NOMO-1 treated with DMSO at 0.1 percent for 48 hours (cell line): ENCODE results near the gene GMCL1.

Experiments
- DNase-seq: peaks from one replicate; lab custom pipeline; 2025; ENCODE audit not compliant: unreplicated experiment; lab: John Stamatoyannopoulos, UW

GMCL1 gene, protein sequence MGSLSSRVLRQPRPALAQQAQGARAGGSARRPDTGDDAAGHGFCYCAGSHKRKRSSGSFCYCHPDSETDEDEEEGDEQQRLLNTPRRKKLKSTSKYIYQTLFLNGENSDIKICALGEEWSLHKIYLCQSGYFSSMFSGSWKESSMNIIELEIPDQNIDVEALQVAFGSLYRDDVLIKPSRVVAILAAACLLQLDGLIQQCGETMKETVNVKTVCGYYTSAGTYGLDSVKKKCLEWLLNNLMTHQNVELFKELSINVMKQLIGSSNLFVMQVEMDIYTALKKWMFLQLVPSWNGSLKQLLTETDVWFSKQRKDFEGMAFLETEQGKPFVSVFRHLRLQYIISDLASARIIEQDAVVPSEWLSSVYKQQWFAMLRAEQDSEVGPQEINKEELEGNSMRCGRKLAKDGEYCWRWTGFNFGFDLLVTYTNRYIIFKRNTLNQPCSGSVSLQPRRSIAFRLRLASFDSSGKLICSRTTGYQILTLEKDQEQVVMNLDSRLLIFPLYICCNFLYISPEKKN

DNA sequence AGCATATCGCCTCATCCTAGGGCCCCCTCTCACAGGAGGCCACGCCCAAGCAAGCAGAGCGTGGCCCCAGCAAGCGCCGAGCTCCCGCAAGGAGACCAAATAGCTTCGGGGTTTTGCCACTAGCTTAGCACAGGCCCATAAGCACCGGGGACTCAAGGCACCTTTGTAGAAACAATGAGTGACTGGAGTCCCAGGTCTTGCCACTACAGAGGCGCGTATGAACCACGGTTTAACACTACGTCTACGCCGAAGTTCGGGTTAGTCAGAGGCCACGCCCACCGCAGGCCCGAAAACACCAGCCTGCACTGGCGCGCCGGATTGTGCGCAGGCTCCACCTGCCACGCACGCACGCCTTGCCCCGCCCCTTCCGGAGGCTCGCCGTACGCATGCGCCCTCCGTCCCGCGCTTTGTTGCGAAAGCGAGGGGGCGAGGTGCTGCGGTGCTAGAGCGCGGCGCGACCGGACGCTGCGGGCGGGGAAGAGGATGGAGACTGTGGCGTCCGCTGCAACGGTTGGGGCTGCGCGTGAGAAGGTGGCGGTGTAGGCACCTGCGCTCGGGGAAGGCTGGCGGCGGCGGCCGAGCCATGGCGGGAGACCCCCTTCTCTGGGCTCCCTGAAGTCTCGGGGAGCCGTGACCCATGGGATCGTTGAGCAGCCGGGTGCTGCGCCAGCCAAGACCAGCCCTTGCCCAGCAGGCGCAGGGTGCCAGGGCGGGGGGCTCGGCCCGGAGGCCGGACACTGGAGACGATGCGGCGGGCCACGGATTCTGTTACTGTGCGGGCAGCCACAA, at the start of gene GMCL1:
Gene GMCL1, plus strand, starts transcription at position 405 of the 789 bp plus-strand sequence. Its CDS starts 233 bp downstream, at position 638.
- DNase-seq = peak; percentile 93

DNA sequence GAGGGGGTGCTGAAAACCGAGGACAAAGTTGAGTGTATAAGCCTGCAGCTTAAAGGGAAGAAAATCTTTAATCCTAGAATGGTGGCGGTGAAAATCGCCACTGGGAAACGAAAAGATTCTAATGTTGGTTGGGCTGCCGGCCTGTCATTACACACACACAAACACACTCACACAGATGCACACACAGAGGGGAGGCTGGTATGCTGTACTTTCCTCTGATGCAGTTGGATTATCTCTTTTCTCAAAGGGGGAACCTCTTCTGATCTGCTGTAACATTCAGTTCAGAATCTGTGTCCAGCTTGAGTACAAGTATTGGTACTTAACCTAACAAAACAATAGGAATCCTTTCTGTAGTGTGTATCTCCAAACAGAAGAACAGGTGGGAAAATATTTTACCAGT, 48.5 kb upstream of the GMCL1 start:
- DNase-seq = no peak

DNA sequence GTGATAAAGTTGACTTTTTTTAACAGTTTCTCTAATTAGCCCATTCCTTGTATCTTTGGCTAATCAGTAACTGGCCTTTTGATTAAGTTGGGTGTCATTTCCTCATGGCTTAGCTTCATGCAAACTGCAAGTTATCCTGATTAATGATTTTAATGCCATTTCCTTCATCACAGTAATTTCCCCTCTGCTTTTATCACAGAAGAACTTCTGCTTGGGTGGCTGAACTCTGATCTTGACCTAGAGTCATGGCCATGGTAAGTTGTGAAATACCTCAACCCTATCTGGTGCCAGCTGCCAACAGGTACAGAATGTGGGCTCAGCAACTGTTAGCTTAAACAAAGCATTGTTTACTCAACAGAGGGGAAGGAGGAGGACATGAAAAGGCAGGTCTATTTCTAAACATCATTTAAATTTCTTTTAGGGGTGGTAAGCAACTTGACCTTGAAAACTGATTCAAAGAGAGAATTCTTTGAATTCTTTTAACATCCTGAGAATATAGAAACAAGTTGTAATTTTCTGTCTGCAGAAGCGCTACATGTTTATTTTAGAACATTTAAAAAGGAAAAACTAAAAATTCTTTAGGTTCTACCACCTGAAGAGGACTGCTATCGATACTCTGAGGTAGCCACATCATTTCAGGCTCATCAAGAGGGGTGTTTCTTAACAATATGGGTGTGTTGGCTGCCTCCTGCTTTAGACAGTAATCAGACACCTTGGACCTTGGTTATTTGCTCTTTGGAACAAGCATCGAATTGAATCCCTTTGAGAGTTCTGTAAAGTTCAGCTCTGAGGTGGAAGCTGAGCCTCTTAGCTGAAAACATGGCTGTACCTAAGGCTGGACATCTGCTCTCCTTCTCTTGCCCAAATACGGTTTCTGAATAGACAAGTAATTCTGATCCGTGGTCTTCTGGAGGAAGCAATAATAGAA, 47.9 kb upstream of the GMCL1 start:
- DNase-seq = no peak

DNA sequence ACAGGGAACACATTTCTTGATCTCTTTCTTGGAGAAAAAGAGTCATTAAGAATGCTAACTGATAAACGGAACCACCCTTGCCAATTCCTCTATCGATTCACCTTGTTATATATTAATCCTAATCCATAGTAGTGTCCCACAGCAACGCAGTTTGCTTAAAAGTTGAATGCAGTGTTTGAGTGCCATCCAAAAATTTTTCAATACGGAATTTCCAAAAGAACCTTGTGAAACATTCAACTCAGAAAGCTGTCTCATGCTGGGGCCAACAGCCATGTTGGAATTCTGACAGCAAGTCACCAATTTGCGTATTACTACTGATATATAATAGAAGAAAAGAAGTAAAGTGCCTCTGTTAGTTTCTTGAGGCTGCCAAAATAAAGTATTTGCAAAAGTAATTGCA, 45.2 kb upstream of the GMCL1 start:
- DNase-seq = no peak

DNA sequence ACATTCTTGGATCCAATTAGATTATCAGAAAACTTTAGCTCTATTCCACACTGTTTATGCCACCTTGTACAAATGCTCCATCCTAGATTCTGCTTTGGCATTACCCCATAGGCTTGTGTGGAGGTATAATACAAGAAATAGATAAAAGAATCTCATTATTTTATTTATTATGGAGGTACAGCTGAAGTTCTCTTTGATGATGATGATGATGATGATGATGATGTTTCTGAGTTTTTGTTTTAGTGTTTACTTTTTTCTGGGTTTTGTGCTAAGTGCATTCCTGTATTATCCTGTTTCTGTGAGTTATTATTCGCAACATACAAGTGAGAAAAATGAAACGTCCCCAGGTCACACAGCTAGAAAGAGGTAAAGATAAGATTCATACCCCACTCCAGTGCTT, 44.1 kb upstream of the GMCL1 start:
- DNase-seq = no peak

DNA sequence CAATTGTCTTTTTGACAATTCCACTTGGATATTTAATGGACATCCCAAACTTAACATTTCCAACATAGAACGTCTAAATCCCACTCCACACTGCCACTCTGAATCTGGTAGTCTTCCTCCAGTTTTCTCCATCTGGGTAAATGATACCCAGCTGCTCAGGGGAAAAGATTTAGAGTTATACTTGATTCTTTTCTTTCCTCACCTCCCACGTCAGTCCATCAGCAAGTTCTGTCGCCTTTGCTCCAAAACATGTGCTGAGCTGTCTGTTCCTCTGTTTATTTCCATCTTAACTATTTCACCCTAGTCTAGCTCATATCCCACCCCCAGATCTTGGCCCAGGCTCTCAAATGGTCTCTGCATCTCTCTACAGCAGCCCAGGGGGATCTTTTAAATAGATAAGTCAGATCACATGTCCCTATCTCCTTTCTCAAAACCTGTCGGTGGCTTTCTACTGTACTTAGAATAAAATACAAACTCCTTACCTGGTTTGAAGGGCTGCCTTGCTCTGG, 43.4 kb upstream of the GMCL1 start:
- no peak for DNase-seq

DNA sequence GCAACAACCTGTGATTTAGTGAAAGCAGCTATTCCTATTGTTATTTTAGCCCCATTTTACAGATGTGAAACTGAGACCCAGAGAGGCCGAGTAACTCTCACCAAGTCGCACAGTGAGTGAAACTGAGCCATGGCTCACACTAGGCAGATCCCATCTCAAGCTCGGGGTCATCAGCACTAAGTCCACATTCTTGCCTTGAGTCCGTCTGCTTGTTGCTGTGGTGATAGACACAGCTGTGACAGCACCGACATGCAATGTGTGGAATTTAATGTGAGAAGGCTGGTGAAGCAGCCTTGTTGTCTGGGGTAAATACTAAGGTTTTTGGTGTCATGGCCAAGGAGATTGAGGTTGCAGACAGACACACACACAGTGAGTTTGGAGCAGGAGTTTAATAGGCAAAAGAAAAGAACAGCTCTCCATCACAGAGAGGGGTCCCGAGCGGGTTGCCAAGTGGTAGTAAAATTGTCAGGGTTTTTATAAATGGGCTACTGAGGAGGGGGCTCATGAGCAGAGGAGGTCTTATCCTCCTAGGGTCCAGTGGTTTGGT, 40.2 kb upstream of the GMCL1 start:
- DNase-seq = no peak

DNA sequence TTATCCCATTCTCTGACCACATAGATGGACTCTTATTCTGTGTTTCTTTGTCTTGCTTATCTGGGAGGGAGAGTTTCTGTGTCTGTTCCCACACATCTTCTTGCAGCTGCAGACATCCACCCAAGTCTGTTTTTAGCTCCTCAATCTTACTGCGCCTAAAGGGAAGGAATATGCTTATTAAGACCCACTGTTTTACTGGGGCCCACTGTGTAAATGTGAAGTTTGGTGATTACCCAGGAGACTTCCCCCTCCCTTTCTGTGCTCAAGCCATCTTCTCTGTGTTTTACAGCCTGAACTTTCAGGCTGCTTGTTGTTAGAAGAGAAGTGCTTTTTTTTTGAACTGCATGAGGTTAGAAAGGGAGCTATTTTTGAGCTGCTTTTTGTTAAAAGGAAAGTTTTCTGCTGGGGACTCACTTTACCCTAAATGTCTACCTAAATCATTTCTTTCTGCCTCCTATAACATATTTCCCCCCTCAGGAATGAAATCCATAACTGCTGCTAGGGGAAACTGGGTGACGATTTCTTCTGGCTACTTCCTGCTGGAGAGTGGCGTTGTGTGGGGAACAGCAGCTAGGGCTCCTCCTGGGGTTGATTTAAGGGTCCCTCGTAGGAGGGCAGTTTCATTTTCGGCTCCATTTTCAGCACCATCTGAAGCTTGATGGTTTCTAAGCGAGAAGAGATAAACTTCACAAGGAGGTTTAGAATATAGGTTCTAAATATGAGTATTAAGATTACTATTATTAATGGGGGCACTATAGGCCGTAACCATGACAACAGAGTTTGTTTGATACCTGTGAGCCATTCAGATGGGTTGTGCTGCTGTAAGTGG, 39.5 kb upstream of the GMCL1 start:
- no peak for DNase-seq

DNA sequence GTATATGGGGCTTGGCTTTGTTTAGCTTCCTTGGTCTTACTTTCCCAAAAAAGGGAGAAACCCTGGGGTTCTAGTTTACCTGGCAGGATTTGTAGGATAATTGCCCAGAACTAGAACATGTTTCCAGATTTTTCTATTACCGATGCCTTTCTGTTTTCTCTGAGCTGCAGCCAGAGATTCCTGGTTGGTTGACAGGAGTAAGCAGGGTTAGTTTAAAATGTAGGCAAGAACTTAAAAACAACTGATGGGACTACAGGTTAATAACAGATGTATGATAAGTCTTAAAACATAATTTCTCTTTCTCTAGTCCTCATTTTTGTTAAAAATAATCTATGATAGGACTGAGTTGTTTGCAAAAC, 38.9 kb upstream of the GMCL1 start:
- DNase-seq = no peak

DNA sequence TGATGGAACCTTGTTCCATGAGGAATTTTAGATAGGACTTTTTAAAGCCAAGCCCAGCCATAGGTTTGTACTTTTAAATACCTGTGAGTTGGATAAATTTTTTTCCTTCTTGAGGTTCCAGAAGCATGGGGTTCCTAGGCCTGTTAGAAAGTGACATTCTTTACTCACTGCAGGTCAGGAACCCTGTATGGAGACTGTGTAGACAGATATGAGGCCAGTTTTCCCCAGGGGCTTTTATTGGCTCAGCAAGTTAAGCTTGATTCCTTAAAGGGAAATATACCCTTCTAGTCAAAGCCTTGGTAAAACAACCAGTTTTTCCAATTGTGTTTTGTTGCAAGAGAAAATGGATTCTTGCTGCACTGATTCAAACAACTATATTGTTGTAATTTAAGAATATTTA, 38.4 kb upstream of the GMCL1 start:
- DNase-seq = no peak

DNA sequence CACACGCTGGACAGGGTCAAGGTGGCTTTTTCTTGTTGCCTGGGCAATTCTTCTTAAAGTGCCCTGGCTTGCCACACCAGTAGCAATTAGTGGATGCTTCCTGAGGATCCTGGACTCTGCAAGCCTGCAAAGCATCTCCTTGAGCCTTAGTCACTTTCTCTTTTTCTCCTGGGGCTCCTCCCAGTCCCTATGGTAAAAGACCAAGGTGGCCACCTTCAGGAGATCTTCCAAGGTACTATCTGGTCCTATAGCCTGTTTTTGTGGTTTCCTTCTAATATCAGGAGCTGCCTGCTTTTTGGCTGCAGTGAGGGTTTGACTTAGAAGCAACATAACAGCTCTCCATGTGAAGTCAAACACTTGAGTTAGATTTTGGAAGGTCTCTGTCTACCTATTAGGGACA, 33.3 kb upstream of the GMCL1 start:
- DNase-seq = no peak

DNA sequence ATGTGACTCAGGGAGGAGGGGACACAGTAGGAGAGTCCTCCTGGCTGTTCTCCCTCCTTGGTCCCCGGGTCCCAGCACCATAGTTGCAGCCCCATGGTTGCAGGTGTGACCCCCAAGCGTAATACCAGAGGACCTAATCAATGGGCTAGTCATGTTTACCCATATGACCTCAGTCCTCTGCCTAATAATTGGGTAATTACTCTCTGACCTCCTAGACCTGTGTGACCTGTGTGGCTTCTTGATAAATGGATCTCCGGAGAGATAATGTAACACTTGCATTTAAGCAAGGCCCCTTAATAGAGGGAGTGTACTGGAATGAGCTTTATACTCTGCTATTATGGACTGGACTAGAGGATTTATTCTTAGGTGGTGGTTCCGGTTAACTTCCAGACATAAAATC, 32.2 kb upstream of the GMCL1 start:
- no peak for DNase-seq

DNA sequence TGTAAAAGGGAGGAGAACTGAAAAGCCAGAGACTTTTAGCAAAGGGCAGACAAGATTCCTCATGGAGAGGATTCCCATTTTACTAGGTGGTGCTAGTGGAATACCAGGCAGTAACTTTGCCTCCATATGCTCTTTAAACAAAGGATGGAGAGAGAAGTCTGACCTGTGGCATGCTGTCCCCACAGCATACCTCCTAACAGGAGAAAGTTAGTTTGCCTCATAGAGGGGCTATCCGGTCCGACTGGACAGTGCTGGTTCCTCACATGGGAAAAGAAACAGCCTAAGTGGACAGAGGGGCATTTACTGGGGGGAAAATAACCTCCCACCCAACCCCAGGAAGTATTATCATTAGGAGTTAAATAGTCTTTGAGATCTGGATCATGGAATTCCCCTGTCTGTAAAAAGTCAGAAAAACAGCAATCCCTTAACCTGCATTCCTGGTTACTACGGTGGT, 31.6 kb upstream of the GMCL1 start:
- DNase-seq = no peak

DNA sequence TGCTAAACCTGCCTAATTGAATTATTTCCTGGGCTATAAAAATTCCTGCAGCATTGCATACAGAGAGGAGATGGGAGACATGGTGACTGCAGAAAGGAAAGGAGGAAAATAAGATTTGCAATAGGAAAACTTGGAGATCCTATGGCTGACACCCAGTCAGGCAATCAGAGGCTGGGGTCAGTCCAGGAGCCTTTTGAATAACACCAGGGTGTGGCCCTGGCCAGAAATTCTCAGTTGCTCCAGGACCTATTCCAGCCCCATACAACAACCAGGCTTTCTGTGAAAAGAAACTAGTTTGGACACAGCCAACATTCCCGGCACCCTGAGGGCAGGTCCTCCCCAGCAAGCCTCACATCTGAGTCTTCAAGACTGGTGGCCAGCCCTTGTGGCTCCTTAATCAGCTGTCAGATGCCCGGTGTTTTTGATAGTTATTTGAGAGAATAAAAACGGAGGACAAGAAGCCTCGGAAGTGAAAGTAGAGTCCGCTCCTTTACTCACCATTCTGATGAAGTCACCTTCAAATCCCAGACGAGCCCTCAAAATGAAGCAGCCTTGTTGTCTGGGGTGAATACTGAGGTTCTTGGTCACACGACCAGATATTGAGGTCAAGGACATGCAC, 31.1 kb upstream of the GMCL1 start:
- DNase-seq = no peak

DNA sequence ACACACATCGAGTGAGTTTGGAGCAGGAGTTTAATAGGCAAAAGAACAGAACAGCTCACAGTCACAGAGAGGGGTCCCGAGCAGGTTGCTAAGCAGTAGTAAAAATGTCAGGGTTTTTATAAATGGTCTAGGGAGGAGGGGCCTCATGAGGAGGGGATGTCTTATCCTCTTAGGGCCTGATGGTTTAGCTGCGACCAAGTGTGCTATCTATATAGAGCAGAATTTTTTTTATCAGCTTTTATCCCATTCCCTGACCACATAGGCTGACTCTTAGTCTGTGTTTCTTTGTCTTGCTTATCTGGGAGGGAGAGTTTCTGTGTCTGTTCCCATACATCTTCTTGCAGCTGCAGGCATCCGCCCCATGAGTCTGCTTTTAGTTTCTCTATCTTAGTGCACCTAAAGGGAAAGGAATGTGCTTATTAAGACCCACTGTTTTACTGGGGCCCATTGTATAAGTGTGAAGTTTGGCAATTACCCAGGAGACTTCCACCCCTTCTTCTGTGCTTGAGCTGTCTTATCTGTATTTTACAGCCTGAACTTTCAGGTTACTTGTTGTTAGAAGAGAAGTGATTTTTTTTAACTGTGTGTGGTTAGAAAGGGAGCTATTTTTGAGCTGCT, 30.4 kb upstream of the GMCL1 start:
- DNase-seq = no peak

DNA sequence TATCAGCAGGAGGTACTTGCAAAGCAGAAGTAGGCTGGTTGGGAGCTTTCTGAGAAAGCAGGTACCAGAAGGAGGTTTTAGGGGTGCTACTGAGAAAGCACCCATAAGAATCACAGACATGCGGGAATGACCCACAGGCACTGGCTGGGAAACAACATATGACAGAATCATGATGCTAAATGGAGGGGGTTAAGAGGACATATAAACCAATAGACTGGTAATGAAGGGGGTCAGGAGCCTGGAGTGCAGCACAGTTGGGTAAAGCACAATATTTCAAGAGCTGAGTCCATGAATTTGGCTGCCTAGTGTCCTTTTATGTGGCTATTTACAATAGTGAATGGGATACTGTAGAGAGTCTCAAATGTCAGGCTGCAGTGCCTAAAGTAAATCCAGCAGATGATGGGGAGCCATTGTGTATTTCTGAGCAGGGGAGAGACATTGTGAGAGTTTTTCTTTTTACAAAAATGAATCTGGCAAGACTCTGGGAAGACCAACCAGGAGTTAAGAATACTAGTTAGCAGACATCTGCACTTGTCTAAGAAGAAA, 27.6 kb upstream of the GMCL1 start:
- no peak for DNase-seq

DNA sequence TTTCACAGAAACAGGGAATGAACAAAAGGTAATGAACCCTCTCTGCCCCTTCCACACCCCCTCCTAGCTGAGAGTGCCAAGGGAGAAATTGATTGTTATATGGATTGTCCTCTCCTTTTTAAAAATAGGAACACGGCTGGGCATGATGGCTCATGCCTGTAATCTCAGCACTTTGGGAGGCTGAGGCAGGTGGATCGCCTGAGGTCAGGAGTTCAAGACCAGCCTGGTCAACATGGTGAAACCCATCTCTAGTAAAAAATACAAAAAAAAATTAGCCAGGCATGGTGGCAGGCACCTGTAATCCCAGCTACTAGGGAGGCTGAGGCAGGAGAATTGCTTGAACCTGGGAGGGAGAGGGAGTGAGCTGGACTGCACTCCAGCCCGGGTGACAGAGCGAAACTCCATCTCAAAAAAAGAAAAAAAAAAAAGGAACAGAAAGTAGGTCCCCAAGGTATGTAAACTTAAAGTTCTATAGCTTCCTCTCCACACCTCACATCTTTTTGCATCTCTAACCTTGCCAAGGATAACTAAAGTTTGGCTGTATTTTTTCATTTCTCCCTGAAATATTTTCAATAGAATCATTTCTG, 26.6 kb upstream of the GMCL1 start:
- DNase-seq = peak; percentile 52

DNA sequence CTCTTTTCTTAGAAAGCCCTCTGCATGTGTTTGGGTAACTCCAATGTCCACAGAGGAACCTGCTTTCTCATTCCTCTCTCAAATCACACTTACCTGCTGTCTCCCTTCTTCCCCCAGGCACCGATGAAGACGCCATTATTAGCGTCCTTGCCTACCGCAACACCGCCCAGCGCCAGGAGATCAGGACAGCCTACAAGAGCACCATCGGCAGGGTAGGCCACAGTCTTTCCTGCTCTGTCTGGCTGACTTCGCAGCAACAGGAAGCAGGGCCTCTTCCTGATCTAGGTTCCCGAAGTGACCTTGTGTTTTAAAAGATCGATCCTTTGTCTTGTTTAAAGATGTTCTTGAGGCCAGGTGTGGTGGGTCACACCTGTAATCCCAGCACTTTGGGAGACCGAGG, 25.0 kb upstream of the GMCL1 start:
- no peak for DNase-seq
